NCI-H524 treated with DMSO at 0.1 percent for 48 hours (cell line): ENCODE data around the gene CPA5.
"Not testable (repeated sequence)": the region's sequence is repeated elsewhere in the genome, so short reads cannot be mapped to it uniquely, and the experiment has no call there.

ENCODE experiments used
- DNase-seq: peaks from one replicate; lab custom pipeline; 2025; lab: John Stamatoyannopoulos, UW

The CPA5 gene

DNA sequence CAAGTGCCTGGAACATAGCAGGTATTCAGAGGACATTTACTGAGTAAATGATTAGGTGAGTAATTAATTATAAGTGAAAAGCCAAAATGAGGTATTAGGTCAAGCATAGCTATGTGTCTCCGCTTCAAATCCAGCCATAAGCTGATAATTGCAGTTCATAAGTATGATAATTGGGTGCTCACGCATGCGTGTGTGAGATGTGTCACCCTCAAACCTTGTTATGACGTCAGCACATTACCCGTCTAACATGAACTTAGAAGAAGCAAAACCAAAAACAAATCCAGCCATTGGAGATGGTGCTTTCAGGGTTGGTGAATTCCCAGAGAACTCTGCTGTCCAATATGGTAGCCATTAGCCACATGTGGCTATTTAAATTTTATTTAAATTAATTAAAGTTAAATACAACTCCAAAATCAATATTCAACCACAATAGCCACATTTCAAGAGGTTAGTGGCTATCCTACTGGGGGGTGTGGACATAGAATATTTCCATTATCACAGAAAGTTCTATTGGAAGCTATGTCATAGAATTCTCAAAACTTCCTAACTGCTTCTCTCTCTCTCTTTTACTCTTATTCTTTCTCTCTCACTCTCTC lies at the start of gene CPA5:
Gene CPA5, plus strand, starts transcription at position 546 of the 596 bp plus-strand sequence. CDS start 1,670 bp downstream, outside the sequence.
- no peak for DNase-seq

DNA sequence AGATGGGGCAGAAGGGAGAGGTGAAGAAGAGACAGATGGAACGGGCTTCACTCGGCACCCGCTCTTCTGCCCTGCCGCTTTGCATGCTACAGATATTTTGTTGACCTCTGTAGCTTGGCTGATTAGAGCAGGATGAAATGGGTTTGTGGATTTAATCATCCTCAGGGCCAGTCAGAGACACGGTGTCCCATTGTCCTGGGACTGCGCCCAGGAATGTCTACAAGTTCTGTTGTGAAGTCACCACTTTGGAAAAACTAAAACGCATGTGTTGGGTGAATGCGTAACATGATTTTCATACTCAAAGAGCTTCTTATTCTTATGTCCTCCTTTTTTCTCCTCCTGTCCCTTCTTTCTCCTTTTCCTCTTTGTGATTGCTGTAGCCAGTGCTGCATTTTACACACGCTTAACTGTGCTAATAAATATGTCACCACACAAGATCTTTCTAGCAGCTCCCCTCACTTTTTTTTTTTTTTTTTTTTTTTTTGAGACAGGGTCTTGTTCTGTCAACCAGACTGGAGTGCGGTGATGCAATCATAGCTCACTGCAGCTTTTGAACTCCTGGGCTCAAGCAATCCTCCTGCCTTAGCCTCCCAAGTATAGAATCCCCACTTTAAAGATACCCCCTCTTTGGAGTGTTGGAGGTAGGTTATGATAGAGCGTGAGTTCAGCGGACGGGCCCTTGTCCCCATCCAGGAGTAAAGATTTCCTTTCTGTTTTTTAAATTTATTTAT lies 48.2 kb upstream of the CPA5 start:
- DNase-seq, result no peak

- DNase-seq, result no peak
Observed at GRCh38 chr7:130297628-130298543, 46.7 kb upstream of the CPA5 start.

- no peak for DNase-seq
Observed at GRCh38 chr7:130298544-130299326, 45.9 kb upstream of the CPA5 start.

DNA sequence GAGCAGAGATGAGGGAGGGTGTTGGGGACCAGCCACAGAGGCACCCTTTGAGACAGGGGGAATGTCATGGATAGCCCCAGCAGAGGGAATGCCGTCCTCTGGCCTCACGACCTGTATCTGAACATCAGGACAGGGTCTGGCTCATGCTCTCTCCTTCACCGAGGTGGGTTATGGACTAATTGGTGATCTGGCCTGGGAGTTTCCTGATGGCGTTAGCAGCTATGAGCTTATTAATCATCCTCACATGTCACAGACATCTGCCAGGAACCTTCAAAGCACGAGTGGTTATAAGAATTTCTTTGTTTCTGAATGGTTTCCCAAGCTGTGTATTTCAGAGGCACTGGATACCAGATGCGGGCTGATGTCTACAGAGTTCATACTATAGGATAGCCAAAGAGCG lies 44.8 kb upstream of the CPA5 start:
- DNase-seq, result no peak

GRCh38 chr7:130301501-130302020 lies 43.1 kb upstream of the CPA5 start:
- no peak for DNase-seq

GRCh38 chr7:130302649-130303048 lies 42.0 kb upstream of the CPA5 start:
- no peak for DNase-seq

DNA sequence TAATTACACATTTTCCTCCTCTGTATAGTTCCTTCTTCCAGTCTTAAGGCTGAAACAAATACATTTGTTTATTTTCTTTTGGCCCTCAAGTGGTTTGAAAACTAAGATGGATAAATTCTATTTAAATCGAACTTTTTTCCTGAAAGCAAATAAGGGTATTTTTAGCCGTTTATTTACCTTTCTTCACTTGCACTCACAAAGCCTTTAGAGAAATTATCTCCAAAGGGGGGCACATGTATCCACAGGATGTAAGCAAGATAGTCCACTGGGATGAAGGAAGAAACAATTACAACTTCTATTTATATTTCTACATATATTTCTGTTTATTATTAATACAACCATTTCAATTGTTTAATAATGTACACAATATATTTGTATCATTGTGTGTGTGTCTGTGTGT lies 41.5 kb upstream of the CPA5 start:
- DNase-seq, result no peak

DNA sequence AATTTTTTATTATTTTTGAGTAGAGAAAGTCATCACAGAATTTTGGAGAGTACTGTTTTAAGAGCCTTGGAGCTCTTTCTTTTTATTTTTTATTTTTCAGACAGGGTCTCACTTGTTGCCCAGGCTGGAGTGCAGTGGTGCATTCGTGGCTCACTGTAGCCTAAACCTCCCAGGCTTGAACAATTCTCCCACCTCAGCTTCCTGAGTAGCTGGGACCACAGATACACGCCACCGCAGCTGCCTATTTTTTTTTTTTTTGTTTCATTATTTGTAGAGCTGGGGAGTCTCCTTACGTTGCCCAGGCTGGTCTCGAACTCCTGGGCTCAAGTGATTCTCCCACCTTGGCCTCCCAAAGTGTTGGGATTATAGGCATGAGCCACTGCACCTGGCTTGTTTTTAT lies 41.1 kb upstream of the CPA5 start:
- no peak for DNase-seq

- DNase-seq, result no peak
Observed at GRCh38 chr7:130303982-130304381, 40.6 kb upstream of the CPA5 start.

DNA sequence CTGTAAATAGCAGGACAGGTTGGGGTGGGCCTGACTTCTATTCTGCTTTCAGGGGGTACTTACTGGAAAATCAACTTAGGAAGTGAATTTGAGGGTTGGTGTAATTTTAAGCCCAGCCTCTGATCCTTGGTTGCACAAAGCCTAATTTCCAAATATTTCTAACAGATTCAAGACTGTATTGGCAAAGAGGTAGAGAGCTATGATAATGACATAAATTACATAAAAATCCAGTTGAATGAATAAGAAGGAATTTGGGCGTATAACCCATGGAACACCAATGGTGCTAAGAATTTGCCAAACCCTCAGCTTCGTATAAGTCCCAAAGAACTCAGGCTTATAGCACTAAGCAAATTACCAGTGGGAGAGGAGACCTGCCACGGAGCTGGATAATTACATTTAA lies 39.7 kb upstream of the CPA5 start:
- no peak for DNase-seq

DNA sequence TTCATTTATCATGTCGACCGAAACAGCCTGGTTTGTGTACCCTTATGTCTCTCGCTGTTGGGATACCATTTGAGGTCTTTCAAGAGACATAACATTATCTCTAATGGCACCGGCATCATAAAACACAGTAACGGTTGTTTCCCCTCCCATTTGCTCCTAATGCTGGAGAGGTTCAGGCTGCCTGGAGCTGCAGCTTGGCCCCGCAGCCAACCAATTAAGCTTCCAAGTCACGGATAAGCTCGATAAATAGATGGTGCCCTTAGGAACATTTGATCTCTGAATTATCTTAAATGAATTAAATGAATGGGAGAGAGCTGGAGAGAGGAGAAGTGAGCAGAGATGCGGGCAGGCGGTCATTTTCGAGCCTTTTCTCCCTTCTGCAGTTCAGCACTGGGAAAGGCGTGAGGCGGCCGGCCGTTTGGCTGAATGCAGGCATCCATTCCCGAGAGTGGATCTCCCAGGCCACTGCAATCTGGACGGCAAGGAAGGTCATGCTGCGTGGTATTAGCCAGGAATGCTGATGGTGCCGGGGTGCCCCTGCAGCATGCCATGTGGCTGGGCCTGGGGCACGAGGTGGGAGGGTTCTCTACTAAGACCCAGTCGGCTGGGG lies 39.1 kb upstream of the CPA5 start:
- no peak for DNase-seq

DNA sequence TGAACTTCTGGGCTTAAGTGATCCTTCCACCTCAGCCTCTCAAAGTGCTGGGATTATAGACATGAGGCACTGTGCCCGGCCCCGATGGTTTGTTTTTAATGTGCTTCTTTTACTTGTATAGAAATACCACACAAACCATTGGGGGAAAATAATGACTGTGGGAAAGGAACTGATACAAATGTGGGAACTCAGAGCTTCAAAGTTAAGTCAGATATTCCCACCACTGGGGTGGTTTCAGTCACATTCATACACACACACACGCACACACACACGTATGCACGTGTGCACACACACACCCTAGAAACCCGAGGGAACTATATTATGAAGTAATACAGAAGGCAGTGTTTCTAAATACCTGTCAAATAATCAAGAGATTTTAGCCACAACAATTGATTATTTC lies 34.6 kb upstream of the CPA5 start:
- DNase-seq, result no peak

GRCh38 chr7:130314305-130314704 lies 30.3 kb upstream of the CPA5 start:
- no peak for DNase-seq

- no peak for DNase-seq
Observed at GRCh38 chr7:130319541-130319940, 25.1 kb upstream of the CPA5 start.

DNA sequence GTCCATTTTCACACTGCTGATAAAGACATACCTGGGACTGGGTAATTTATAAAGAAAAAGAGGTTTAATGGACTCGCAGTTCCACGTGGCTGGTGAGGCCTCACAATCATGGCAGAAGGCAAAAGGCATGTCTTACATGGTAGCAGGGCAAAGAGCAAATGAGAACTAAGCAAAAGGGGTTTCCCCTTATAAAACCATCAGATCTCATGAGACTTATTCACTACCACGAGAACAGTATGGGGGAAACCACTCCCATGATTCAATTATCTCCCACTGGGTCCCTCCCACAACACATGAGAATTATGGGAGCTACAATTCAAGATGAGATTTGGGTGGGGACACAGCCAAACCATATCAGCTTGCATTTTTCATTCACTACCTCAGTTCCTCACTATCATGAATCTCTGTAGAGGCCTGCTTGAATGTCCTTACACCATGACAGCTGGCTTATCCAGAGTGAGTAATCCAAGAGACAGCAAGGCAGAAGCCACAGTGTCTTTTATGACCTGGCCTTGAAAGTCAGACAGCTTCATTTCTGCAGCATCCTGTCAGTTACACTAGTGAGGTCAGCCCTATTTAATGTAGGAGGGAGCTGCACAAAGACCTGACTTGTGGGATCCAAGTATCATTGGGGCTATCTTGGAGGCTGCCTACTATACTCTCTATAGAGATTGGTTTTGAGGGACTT lies 22.9 kb upstream of the CPA5 start:
- DNase-seq, result not testable (repeated sequence)

DNA sequence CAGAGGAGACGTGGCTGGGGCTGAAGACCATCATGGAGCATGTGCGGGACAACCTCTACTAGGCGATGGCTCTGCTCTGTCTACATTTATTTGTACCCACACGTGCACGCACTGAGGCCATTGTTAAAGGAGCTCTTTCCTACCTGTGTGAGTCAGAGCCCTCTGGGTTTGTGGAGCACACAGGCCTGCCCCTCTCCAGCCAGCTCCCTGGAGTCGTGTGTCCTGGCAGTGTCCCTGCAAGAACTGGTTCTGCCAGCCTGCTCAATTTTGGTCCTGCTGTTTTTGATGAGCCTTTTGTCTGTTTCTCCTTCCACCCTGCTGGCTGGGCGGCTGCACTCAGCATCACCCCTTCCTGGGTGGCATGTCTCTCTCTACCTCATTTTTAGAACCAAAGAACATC lies 22.0 kb upstream of the CPA5 start:
- no peak for DNase-seq

DNA sequence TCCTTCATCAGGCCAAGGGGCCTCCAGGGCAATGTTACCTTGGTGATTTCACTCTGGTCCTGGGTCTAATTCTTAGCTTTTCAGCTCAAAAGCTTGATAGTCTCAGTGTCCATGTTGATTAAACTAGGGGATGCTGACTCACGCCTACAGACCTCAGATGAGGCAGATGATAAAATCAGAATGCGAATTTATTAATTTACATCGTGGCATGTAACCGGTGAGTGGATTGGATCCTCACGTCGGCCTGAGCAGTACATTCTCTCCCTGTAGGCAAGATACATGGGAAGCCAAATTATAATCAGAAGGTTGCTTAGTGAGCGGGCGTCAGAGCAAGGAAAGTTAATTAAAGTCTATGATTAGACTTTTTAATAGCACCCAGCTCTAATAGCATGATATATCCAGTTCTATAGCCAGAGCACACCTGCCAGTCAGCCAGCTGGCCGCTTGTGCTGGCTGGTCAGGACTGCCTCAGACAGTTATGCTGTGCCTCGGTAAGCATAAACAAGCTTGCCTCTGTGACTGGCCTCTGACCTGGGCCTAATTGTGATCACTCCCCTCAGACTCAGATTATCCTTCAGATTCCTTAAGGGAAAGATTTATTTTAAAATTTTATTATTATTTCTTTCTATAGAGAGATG lies 20.2 kb upstream of the CPA5 start:
- no peak for DNase-seq

DNA sequence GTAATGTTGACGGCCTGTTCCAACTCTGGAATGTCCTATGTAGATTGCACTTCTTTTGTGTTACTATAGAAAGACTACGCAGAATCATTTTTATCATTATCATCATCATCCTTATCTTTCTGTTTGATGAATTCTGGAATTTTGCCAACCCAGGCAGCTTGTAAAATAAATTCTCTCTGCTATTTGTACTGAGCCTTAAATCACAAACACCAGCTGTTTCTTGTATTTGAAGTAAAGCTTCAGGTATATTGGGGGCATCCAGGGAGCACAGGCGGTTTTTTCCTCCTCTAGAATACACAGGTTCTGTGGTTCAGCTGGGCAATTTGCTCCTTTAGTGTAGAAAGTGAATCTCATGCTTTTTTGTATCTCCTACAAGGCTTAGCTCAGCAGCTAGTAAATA lies 14.9 kb upstream of the CPA5 start:
- DNase-seq, result no peak
